Inflammatory macrophage treated with lipopolysaccharide for 4 hours (primary cell): ENCODE measurements around the gene LIN52.

ENCODE experiments used
- DNase-seq: peaks from one replicate; pipeline ENCODE4 v3.0.0-alpha.2; 2020

The LIN52 gene, protein sequence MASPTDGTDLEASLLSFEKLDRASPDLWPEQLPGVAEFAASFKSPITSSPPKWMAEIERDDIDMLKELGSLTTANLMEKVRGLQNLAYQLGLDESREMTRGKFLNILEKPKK

DNA sequence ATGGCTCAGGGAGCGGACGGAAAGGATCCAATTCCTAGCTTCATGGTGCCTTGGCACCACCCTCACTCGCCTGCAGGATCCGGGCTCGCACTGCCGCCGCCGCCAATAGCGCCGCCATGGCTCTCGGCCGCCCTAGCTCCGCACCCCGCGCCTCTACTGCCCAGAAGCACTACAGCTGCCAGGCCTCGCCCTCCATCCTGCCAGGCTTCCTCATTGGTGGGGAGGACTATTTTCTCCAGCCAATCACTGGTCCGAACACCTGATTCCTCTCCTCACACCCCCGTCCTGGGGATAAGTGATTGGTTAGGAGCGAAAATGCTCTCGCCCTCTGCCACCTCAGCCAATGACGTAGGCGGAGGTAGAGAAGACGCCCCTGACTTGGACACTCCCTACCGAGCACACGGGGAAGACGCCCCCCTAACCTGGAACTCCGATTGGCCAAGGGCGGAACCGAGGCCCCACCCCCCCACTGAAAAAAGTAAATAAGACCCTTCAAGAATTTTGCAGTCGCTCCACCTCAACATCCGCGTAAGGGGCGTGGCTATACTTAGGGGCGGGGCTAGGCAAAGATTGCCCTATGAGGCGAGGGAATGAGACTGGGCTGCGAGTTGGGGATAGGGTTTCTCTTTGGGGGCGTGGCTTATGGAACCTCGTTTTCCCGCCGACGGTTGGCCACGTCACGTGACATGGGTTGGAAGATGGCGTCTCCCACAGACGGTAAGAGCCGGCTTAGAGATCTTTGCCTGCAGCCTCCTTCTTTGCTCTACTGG lies at the start of gene LIN52, which contains the start of gene ALDH6A1:
LIN52 (plus strand) TSS at position 680 of the 770 bp plus-strand sequence; CDS start at position 699, 19 bp downstream.
ALDH6A1 (minus strand) TSS at position 177 of the 770 bp plus-strand sequence; CDS start at position 118, 59 bp downstream.
- peak; percentile 100 for DNase-seq

GRCh38 chr14:74035556-74035955 lies 49.2 kb upstream of the LIN52 start:
- DNase-seq, result peak; percentile 11

DNA sequence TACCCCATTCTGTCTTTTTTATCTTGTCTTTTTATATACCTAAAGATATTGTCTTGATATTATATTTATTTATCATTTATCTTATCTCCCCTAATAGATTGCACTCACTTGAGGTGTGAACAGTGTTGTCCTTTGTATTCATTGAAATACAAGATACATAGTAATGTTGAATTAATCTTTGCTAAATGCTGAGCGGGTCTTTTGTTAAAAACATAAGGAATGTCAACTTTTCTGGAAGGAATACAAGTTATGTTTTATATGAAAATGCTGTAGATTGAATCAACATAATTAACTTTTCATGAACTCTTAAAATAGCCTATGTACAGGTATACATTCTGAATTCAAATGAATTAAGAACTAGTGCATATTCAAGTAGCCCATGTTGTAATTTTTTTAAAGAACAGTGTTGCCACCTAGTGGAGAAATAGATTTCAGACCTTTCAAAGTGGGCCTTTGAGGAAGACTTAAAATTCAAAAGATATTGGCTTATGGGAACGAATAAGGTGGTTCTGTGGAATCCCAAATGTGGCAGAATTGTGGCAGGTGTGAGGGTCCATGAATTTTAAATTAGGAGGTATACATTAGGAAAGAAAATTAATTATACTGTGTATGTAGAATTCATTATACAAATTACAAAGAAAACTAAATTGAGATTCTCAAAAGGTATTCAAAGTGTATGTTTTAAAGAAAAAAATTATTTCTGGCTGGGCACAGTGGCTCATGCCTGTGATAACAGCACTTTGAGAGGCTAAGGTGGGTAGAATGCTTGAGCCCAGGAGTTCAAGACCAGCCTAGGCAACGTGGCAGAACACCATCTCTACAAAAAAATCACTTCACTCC lies 46.5 kb upstream of the LIN52 start:
- peak; percentile 59 for DNase-seq

DNA sequence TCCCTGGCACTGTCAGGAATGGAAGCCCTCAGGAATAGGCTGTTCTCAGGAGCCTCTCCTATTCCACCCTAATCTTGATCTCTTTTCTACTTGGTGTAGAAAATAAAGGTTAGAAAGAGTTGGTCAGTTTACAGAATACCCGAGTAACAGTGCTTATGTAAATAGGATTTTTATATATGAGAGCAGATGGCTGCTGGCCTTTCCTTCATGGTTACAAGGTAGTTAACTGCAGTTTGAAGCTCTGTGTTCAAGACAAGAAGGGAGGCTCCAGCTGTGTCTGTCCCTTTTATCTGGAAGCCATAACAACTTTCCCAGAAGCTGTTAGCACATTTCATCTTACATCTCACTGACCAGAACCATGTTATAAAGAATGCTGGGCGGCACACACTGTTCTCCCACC lies 42.5 kb upstream of the LIN52 start:
- no peak for DNase-seq

GRCh38 chr14:74045522-74045921 lies 39.2 kb upstream of the LIN52 start:
- DNase-seq, result no peak

DNA sequence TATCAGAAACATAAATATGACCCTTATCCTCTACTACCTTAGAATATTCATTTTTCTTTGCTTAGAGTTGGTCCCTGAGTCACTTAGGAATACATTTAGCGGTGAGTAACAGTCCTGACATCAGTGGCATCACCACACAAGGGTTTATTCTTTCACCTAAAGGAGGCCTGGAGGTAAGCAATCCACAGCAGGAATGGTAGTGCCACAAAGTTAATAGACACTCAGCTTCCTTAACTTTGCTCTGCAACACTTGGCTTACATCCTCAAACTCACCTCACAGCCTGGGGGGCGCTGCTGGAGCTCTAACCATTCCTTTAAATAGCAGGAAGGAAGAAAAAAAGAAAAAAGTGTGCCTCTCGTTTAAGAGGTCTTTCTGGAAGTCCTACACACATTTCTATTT lies 36.5 kb upstream of the LIN52 start:
- no peak for DNase-seq

DNA sequence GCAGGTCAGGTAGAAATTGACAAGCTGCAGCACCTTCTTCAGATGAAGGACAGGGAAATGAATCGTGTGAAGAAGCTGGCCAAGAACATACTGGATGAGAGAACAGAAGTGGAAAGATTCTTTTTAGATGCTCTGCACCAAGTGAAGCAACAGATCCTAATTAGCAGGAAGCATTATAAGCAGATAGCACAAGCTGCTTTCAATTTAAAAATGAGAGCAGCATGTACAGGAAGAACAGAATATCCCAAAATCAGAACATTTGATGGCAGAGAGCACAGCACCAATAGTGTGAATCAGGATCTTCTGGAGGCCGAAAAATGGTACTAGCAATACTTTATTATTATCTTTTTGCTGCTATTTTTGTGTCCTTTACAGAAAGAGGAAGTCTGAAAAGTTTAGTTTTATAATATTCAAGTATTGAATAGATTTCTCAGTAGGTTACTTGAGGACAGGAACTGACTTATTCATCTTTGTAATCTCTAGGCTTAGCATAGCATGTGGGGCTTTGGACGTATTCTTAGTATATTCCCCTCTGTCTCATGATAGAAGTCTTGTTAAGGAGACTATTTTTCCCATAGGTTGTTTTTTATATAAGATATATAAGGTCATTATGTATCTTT lies 34.8 kb upstream of the LIN52 start:
- peak; percentile 24 for DNase-seq

- DNase-seq, result no peak
These were observed 22.0 kb upstream of the LIN52 start for GRCh38 chr14:74062809-74063150.

- DNase-seq, result peak; percentile 24
These were observed 20.3 kb upstream of the LIN52 start for GRCh38 chr14:74064426-74064825.

- peak; percentile 51 for DNase-seq
These were observed 19.9 kb upstream of the LIN52 start for GRCh38 chr14:74064883-74065282.

- DNase-seq, result no peak
These were observed 18.8 kb upstream of the LIN52 start for GRCh38 chr14:74065746-74066575.

- DNase-seq, result no peak
These were observed 7.4 kb upstream of the LIN52 start for GRCh38 chr14:74077401-74077800.

- no peak for DNase-seq
These were observed 3.8 kb upstream of the LIN52 start for GRCh38 chr14:74080820-74081460.

DNA sequence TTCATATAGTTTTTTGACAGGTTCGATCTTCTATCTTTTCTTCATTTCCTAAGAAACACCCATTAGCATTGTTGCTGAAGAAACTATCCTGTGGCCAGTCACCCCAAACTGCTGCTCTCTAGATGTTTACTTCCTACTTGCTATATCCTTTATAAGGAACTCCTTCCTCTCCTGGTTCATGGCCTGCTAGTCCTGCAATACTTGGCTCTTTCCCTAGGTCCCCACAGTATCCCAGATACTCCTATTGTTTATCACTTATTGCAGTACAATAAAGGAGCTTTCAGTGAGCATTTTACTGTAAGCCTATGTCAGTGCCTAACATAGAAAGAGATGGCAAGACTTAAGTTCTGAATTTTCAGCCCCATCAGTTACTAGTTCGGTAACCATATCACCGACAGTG lies 3.3 kb upstream of the LIN52 start:
- no peak for DNase-seq

DNA sequence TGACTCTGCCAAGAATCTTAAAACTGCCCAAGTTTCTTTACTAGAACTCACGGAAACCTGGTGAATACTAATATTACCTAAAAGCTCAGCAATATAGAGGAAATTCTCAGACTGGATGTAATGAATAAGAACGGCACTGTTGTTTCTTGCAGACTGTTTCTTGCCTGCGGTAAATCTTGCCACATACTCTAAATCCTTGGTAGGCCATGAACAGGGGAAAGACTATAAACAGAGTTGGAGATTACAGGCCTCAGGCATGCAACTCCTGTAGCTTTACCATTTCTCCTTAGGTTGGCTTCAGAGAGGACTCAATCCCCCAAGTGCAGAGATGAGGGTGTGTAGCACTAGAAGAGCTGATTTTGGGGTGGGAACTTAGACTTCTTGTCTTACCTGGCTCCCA lies 1.6 kb upstream of the LIN52 start:
- DNase-seq, result no peak

DNA sequence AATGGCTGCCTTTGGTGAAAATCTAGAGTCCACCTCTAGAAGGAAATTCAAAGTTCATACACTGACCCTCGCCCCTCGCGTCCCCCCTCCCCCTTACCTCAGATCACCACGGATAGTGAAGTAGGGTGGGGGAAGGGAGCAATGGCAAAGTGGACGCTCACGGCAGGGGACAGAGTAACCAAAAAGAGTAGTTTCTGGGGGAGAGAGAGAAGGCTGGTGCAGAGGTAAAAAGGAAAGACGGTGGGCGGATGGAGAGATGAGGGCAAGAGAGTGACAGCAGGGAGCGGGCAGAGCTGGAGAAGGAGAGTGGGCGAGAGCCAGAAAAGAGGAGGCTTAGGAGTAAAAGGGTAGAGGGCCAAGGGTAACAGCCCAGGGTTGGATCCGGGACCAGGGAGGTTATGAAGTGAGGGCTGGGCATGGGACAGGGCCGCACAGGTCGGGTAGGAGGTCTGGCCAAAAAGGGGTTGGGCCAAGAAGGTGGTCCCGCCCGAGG lies 926 bp upstream of the LIN52 start:
- no peak for DNase-seq

DNA sequence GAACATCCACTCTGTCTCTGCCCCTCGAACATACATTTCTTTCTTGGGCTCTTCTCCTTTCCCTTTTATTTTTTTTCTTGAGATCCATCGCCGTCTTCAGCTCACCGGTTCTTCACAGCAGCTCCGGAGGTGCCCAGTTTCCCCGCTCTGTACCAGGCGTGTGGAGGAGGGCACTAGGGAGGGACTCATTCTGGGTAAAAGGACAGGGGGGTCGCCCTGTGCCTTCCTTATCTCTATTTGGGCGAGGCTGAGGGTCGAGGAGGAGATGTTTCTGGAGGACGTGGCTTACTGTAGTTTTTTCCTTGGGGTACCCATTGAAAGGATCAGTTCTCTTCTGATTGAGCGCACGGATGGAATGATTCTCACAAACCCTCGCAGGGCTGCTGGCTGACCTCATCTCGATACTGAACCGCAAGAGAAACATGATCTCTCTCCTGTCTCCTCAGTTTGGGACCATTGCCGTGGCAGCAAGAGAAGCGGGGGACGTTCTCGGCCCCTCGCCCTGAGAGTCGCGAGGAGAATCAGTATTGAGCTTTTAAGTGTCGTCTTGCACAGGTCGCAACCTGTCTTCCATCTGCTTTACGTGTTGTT lies 386 bp downstream of the LIN52 start:
- peak; percentile 11 for DNase-seq

DNA sequence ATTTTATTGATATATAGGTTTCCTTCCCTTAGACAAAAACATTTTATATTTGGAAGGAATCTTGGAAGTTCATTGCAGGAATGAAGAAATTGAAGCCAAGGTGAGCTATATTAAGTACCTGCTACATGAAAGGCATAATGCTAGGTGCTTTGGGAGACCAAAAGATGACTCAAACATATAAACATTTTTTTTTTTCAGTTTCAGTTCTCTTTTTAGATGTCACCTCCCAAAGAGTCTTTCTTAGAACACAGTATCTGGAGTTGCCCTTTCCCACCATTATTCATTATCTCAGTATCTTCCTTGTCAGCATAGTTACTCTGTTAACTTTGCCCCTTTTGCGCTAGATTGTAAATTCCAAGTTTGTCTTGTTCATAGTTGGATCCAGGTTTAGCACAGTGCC lies 1.1 kb downstream of the LIN52 start:
- peak; percentile 35 for DNase-seq

DNA sequence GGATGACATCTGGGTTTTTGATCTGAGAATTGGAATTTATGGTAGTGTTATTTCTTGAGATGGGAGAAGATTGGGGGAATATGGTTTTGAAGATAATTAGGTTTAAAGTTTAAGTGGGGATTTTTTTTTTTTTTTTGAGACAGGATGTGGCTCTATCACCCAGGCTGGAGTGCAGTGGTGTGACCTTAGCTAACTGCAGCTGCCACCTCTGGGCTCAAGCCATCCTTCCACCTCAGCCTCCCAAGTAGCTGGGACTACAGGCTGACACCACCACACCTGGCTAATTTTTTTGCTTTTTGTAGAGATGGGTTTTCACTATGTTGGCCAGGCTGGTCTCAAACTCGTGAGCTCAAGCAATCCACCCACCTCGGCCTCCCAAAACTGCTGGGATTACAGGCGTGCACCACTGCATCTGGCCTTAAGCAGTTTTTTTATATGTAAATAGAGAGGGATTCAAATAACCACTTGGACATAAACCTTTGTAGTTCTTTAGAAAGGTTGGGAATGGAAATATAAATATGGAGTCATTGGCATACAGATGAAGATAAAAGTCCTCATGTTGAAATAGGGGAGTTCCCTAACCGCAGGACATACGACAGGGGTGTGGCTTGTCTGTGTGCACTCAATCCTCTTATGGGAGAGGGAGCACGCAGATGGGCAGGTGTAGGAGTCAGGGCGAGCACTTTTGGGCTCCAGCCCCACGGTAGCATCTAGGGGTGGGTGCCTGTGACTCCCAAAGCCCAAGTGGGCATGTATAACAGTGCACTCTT lies 4.7 kb downstream of the LIN52 start:
- peak; percentile 34 for DNase-seq

GRCh38 chr14:74105381-74105780 lies 20.6 kb downstream of the LIN52 start:
- DNase-seq, result no peak

- no peak for DNase-seq
These were observed 24.6 kb downstream of the LIN52 start for GRCh38 chr14:74109369-74109768.
